T47D (cell line): ENCODE results near the gene GNG12.
"Not testable (repeated sequence)": the region's sequence is repeated elsewhere in the genome, so short reads cannot be mapped to it uniquely, and the experiment has no call there.

Experiments
- DNase-seq, 2 experiments: peaks; one replicate each; pipeline versions ENCODE4 v3.0.0 to v3.0.0-alpha.2; 2011 to 2012; ENCODE audit warnings: low read depth in 1 of 2, low spot score in 1 of 2
- JUND ChIP-seq: IDR thresholded peaks from 2 replicates; pipeline ENCODE4 v1.6.1; 2012; ENCODE audit warnings: low read depth
- in situ Hi-C: cut with HindIII; loops from 2 replicates; pipeline ENCODE4 v1.10.0; 2016; ENCODE audit warnings: low sequenced_read_pairs, low pct_unique_long_range_greater_than_20kb

GNG12 gene

GRCh38 chr1:67676287-67676686, 157.0 kb downstream of the GNG12 start:
- no peak for TF ChIP-seq JUND
- in situ Hi-C loops: no loop called here
- no peak for DNase-seq

DNA sequence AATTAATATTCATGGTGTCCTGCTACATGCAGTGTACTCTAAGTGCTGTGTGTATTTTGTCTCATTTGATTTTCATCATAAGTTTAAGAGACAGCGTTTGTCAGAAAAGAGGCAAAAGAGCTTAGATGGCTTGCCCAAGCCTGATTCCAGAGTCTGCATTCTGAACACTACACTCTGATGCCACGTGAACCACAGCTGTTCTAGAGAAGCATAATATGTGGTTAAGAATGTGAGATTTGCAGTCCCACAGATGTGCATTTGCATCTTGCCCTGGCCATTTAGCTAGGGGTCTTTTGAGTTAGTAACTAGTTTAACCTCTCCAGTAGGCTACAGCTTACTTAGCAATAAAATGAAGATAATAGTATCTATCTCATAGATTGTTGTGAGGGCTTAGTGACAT, 157.5 kb downstream of the GNG12 start:
- in situ Hi-C loops: no loop called here
- no peak for DNase-seq
- TF ChIP-seq JUND: no peak

DNA sequence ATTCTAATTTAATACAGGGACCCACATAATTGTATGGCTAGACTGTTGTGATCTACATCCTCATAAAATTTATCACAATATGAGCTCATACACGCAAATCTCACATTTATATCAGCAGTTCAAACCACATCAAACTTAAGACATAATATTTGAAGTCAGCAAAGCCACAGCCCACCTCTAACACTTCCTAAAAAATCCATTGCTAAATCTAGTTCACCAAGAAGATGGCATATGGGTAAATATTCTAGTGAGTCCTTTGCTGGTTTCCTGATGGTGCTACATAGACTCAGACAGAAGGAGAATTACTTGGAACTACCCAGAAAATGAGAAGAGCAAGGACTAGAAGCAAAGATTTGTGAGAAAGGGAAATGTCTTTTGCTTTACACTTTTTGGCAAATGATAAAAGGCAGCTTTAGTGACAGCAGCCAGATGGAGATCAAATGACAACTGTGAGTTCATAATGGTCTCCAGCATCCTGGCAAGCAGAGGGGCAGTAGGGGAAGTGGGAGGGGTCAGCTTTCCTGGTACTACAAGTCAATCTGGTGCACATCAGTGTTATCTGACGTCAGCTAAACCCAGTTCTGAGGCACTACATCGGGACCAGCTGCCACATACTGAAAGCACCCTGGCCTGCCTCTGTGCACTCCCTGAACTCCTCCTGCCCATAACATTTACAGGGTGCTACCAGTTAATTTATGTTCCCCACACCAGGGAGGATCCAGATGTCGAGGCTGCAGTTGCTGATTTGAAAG, 158.8 kb downstream of the GNG12 start:
- in situ Hi-C loops: no loop called here
- DNase-seq: no peak
- no peak for TF ChIP-seq JUND

DNA sequence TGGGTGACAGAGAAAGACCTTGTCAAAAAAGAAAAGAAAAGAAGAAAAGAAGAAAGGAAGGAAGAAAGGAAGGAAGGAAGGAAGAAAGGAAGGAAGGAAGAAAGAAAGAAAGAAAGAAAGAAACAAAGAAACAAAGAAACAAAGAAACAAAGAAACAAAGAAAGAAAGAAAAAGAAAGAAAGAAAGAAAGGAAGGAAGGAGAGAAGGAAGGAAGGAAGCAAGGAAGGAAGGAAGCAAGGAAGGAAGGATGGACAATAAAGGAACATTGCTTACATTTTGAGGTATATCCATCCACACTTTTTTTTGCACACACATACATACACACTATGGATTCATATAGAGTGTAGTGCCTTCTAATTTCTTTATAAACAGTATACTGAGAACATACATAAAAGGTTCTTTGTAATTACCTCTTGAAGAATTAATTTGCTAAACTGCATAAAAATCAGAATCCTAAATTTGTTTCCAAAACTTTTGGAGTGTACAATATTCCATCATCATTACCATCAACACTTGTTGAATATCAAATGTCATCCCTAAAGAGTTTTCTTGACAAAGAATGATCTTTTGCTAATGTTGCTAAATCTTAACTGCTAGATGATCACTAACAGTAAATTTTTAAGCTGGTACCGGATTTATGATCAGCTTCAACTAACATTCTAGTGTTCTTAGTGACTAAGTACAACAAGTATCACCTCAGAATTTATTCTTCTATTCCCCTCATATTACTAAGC, 159.6 kb downstream of the GNG12 start:
- in situ Hi-C loops: no loop called here
- TF ChIP-seq JUND: no peak
- DNase-seq: no peak

DNA sequence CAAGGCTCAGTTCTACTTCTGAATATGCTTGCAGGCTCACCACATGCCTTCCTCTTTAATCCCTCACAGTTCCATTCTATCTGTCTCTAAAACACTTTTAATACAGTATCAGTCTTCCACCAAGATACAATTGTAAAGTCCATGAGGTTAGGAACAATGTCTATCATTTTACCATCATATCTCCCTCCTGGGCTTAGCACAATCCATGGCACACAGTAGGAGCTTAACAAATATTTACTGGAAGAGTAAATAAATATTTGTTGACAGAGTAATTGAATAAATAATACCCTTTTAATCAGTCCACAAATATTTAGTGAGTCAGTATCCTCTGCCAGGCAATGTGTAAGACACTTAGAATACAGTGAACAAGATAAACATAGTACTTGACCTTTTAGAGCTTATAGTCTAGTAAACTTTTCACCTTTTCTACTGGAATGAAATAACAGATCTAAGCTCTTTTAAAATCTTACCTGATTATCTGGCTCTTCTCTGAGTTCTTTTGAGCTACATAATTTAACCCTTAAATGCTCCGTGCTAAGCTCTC, 160.9 kb downstream of the GNG12 start:
- in situ Hi-C loops: no loop called here
- TF ChIP-seq JUND: no peak
- no peak for DNase-seq

GRCh38 chr1:67668660-67669059, 164.6 kb downstream of the GNG12 start:
- TF ChIP-seq JUND: no peak
- in situ Hi-C loops: no loop called here
- DNase-seq: no peak

DNA sequence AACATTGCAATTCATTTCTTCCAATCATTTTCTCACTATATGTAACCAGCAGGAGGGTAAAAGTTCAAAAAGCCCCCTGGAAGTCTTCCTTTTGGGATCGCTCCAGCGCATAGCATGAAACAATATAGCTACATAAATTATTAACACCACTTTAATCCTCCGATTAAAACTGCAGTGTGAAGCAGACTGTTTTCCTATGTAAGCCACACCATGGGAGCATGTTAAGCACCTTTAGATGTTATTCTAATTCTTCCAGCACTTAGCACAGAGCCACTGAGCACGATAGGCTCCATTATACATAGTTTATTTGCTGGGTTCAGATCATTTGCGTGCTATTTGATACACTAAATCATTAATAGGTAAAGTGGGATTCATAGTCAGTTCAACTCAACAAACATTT, 166.6 kb downstream of the GNG12 start:
- TF ChIP-seq JUND: no peak

GRCh38 chr1:67665307-67665706, 168.0 kb downstream of the GNG12 start:
- in situ Hi-C loops, DNase-seq: not testable (repeated sequence)

More for the DNA sequence above, 166.6 kb downstream of the GNG12 start:
- in situ Hi-C loops: no loop called here
- DNase-seq: no peak

- in situ Hi-C loops: no loop called here
- TF ChIP-seq JUND: no peak
- DNase-seq: no peak
Measured at GRCh38 chr1:67664048-67664447, 169.2 kb downstream of the GNG12 start.

- in situ Hi-C loops: no loop called here
- DNase-seq: no peak
- TF ChIP-seq JUND: no peak
Measured at GRCh38 chr1:67662884-67663283, 170.4 kb downstream of the GNG12 start.

GRCh38 chr1:67659229-67659628, 174.0 kb downstream of the GNG12 start:
- DNase-seq: no peak
- no peak for TF ChIP-seq JUND
- in situ Hi-C loops: no loop called here

- DNase-seq: not testable (repeated sequence)
Measured at GRCh38 chr1:67657152-67657551, 176.1 kb downstream of the GNG12 start.

DNA sequence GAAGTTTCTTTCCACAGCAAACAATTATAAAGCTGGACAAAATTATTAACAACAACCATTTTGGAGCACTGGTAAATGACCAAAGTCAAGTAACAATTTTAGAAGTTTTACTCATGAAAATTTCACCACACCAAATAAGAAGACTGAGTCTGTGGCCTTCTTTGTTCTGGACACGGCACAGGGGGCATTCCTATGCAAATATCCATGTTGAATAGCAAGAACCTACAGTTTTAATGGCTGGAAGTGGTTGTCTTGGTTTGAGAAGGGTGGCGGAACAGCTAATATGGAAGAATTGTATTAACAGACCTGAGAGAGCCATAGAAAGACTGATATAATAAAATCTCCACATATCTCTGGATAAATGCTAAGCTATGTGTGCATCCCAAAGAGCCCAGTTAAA, 177.7 kb downstream of the GNG12 start:
- in situ Hi-C loops: no loop called here
- DNase-seq: no peak
- no peak for TF ChIP-seq JUND

More at GRCh38 chr1:67657152-67657551, 176.1 kb downstream of the GNG12 start:
- in situ Hi-C loops: not testable (repeated sequence)
